Astrocyte (in vitro differentiated cells and primary cell): ENCODE results near the gene VASH2. TPM values are rescaled to one million over a fixed set of nuclear protein-coding genes. Genes with fewer than 3 reads are reported as not detected.

Experiments
- DNase-seq: peaks from one replicate; pipeline ENCODE4 v3.0.0-alpha.2; 2010; ENCODE audit warnings: low read depth
- FAIRE-seq: peaks from 2 replicates; lab custom pipeline; 2011; peaks lifted over from hg19 to GRCh38; lab: Jason Lieb, UNC
- H2AFZ ChIP-seq: 2 replicates; pipeline ENCODE4 v1.6.0; 2012; ENCODE audit warnings: low read depth, low read length, inconsistent platforms
- H3K27ac ChIP-seq: 2 replicates; pipeline ENCODE4 v1.5.1; 2011; ENCODE audit warnings: low read depth, low read length, inconsistent platforms
- H3K27me3 ChIP-seq: 2 replicates; pipeline ENCODE4 v1.6.0; 2011; ENCODE audit warnings: low read length, inconsistent platforms; ENCODE audit not compliant: insufficient read depth
- H3K36me3 ChIP-seq: 2 replicates; pipeline ENCODE4 v1.5.1; 2011; ENCODE audit warnings: low read length, inconsistent platforms; ENCODE audit not compliant: insufficient read depth
- H3K4me1 ChIP-seq: 2 replicates; pipeline ENCODE4 v1.5.1; 2011; ENCODE audit warnings: low read length, inconsistent platforms; ENCODE audit not compliant: insufficient read depth
- H3K4me2 ChIP-seq: 2 replicates; pipeline ENCODE4 v1.6.0; 2012; ENCODE audit warnings: low read length, inconsistent platforms
- H3K4me3 ChIP-seq: 2 replicates; pipeline ENCODE4 v1.5.1; 2011; ENCODE audit warnings: low read depth, mild to moderate bottlenecking, low read length, inconsistent platforms; ENCODE audit not compliant: insufficient read depth
- H3K79me2 ChIP-seq: 2 replicates; pipeline ENCODE4 v1.6.0; 2012; ENCODE audit warnings: mild to moderate bottlenecking, low read length, inconsistent platforms; ENCODE audit not compliant: insufficient read depth
- H3K9ac ChIP-seq: 2 replicates; pipeline ENCODE4 v1.6.0; 2012; ENCODE audit warnings: mild to moderate bottlenecking, low read length, inconsistent platforms
- H3K9me3 ChIP-seq: 2 replicates; pipeline ENCODE4 v1.5.1; 2012; ENCODE audit warnings: low read depth, mild to moderate bottlenecking, low read length, inconsistent platforms; ENCODE audit not compliant: insufficient read depth
- H4K20me1 ChIP-seq: 2 replicates; pipeline ENCODE4 v1.6.0; 2012; ENCODE audit warnings: low read length, inconsistent platforms; ENCODE audit not compliant: insufficient read depth
- H3K27ac Mint-ChIP-seq: one replicate; pipeline ENCODE4 v1.8.0; 2021; ENCODE audit warnings: mild to moderate bottlenecking, mixed read lengths; ENCODE audit not compliant: unreplicated experiment
- H3K27me3 Mint-ChIP-seq: one replicate; pipeline ENCODE4 v1.8.0; 2021; ENCODE audit warnings: low read depth, mixed read lengths; ENCODE audit not compliant: unreplicated experiment
- H3K36me3 Mint-ChIP-seq: one replicate; pipeline ENCODE4 v1.8.0; 2021; ENCODE audit warnings: low read depth, mixed read lengths; ENCODE audit not compliant: unreplicated experiment
- H3K4me1 Mint-ChIP-seq: one replicate; pipeline ENCODE4 v1.8.0; 2021; ENCODE audit warnings: low read depth, mixed read lengths; ENCODE audit not compliant: unreplicated experiment
- H3K4me3 Mint-ChIP-seq: one replicate; pipeline ENCODE4 v1.8.0; 2021; ENCODE audit warnings: mild to moderate bottlenecking, moderate library complexity, mixed read lengths; ENCODE audit not compliant: unreplicated experiment
- H3K9me3 Mint-ChIP-seq: one replicate; pipeline ENCODE4 v1.8.0; 2021; ENCODE audit warnings: mild to moderate bottlenecking, mixed read lengths; ENCODE audit not compliant: unreplicated experiment
- EZH2 ChIP-seq: IDR thresholded peaks from 2 replicates; pipeline ENCODE4 v1.6.1; 2012; ENCODE audit warnings: mild to moderate bottlenecking, low read length, inconsistent platforms; ENCODE audit not compliant: insufficient read depth
- total RNA-seq: library from RNA; stranded (reverse); gene quantifications from 2 replicates; pipeline ENCODE4 v1.2.1, GENCODE V29; 2021
- TF ChIP-seq, protein P1 (sequence below): IDR thresholded peaks from 2 replicates; pipeline ENCODE4 v1.5.1; 2011; ENCODE audit warnings: low read depth, mild to moderate bottlenecking, inconsistent platforms, low read length, moderate library complexity; ENCODE audit not compliant: insufficient read depth

Gene VASH2
- total RNA-seq, 1 donor from 2014 or later: 7.1 TPM

DNA sequence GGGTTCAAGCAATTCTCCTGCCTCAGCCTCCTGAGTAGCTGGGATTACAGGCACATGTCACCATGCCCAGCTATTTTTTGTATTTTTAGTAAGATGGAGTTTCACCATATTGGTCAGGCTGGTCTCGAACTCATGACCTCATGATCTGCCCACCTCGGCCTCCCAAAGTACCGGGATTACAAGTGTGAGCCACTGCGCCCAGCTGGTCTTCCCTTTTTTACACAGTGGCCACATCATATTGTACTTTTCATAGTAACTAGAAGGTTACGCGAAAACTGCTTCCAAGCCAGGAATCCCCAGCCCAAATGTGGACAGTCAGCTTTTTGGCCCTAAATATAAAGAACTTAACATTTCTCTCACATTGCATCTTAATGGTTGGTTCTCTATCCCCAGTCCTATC, 4.2 kb downstream of the VASH2 start:
- no peak overlapping the region for H3K27ac ChIP-seq
- Mint-ChIP-seq H3K27ac (no peak overlapping the region), H3K36me3 (peaks cover 9% of the 10 kb centered on the region), H3K4me1 (peaks cover 20% of the 10 kb centered on the region), H3K27me3 (peaks cover 31% of the 10 kb centered on the region), H3K9me3 (no peaks in the 10 kb centered on the region), H3K4me3 (no peak overlapping the region)
- no peak overlapping the region for H3K4me2 ChIP-seq
- H3K9ac ChIP-seq: no peak overlapping the region
- peaks cover 19% of the 10 kb centered on the region for H3K4me1 ChIP-seq
- H3K9me3 ChIP-seq: no peaks in the 10 kb centered on the region
- H3K36me3 ChIP-seq: no peaks in the 10 kb centered on the region
- no peak overlapping the region for H2AFZ ChIP-seq
- H3K4me3 ChIP-seq: no peak overlapping the region
- FAIRE-seq (no peak), DNase-seq (no peak)
- H3K27me3 ChIP-seq: no peaks in the 10 kb centered on the region
- H4K20me1 ChIP-seq: no peaks in the 10 kb centered on the region
- H3K79me2 ChIP-seq: no peaks in the 10 kb centered on the region
- TF ChIP-seq EZH2: no peak
- TF ChIP-seq, protein P1, sequence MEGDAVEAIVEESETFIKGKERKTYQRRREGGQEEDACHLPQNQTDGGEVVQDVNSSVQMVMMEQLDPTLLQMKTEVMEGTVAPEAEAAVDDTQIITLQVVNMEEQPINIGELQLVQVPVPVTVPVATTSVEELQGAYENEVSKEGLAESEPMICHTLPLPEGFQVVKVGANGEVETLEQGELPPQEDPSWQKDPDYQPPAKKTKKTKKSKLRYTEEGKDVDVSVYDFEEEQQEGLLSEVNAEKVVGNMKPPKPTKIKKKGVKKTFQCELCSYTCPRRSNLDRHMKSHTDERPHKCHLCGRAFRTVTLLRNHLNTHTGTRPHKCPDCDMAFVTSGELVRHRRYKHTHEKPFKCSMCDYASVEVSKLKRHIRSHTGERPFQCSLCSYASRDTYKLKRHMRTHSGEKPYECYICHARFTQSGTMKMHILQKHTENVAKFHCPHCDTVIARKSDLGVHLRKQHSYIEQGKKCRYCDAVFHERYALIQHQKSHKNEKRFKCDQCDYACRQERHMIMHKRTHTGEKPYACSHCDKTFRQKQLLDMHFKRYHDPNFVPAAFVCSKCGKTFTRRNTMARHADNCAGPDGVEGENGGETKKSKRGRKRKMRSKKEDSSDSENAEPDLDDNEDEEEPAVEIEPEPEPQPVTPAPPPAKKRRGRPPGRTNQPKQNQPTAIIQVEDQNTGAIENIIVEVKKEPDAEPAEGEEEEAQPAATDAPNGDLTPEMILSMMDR: no peak

DNA sequence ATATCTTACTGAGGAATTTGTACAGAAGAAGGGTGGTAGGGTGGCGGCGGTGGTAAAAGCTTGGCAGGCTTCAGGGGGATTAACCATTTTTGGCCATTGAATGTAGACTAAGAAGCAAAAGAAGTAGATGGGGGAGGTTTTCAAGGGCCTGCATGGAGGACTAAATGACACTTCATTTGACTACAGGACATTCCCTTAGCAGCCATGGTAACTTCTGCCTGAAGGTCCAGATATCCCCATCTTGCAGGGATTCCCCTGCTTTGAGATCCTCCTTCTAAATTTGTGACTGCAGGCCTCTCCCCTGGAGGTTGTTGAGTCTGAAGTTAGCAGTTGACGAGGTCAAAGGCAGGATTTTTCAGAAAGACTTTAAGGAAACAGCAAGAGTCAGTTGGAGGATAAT, 4.8 kb downstream of the VASH2 start:
- Mint-ChIP-seq H3K4me3 (no peak overlapping the region), H3K27me3 (peaks cover 27% of the 10 kb centered on the region), H3K36me3 (peaks cover 9% of the 10 kb centered on the region), H3K27ac (no peak overlapping the region), H3K9me3 (no peaks in the 10 kb centered on the region), H3K4me1 (peaks cover 22% of the 10 kb centered on the region)
- Histone ChIP-seq H4K20me1 (no peaks in the 10 kb centered on the region), H3K36me3 (no peaks in the 10 kb centered on the region), H3K4me3 (no peak overlapping the region), H3K27ac (no peak overlapping the region), H3K4me2 (no peak overlapping the region), H3K27me3 (no peaks in the 10 kb centered on the region), H3K79me2 (no peaks in the 10 kb centered on the region), H3K4me1 (peaks cover 19% of the 10 kb centered on the region), H3K9ac (no peak overlapping the region), H2AFZ (no peak overlapping the region), H3K9me3 (no peaks in the 10 kb centered on the region)
- FAIRE-seq (no peak), DNase-seq (no peak)
- TF ChIP-seq EZH2: no peak
- TF ChIP-seq, protein P1: no peak

DNA sequence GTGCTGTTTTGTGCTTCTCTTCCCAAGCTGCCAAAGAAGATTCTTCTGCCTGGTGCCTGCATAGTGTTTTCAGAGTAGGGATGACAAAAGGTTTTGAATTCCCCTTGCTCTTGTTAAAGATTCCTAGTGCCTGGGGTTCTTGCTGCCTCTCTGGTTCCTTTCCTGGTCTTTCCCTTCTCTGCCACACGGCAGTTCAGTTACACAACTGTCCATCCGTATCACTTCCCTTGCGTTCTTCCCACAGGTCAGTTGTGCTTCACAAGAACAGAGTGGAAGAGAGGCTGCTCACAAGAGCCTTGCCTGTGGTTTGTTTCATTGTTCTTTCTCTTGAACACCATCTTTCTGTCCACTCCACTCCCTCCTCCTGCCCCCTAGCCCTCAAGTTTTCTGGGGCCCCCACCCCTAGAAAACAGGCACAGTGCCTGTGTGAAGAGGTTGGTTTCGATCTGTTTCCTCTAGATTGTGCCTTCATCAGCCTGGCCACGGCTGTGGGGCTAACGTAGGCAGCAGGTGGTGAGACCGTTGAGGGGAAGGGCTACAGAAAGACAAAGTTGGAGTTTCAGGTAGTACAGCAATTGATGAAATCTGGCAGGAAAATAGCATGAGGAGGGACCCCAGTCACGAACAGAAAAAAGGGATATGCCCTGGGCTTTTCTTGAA, 5.8 kb downstream of the VASH2 start:
- Mint-ChIP-seq H3K4me3 (no peak overlapping the region), H3K9me3 (no peaks in the 10 kb centered on the region), H3K4me1 (peaks cover 24% of the 10 kb centered on the region), H3K27me3 (peaks cover 24% of the 10 kb centered on the region), H3K36me3 (peaks cover 11% of the 10 kb centered on the region), H3K27ac (peak overlapping the region; percentile 13)
- no peaks in the 10 kb centered on the region for H3K9me3 ChIP-seq
- H3K79me2 ChIP-seq: no peaks in the 10 kb centered on the region
- no peak overlapping the region for H2AFZ ChIP-seq
- no peak for TF ChIP-seq EZH2
- TF ChIP-seq, protein P1: no peak
- no peak overlapping the region for H3K4me2 ChIP-seq
- H3K36me3 ChIP-seq: no peaks in the 10 kb centered on the region
- no peak for FAIRE-seq
- no peak overlapping the region for H3K9ac ChIP-seq
- no peak overlapping the region for H3K4me3 ChIP-seq
- peaks cover 15% of the 10 kb centered on the region for H3K4me1 ChIP-seq
- no peak overlapping the region for H3K27ac ChIP-seq
- no peaks in the 10 kb centered on the region for H4K20me1 ChIP-seq
- no peak for DNase-seq
- H3K27me3 ChIP-seq: no peaks in the 10 kb centered on the region
